Measurements from ENCODE around the gene CYB561.

The CYB561 gene

DNA sequence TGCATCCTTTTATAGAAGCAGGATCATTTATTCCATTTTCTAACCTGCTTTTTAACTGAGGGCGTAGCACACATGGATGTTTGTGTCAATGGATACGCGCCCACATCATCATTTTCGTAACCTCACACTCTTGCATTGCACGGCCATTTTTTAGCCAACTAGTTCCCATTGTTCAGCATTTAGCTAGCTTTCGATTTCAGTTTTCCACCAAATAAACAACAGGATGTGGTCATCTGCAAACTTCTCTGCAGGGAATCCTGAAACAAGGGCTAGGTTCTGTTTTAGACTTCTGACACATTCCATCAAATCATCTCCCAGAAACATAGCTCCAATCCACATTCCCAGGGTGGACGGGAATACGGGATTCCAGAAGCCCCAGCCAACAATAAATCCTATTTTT lies 6.4 kb downstream of the CYB561 start:
- Histone ChIP-seq H2BK120ac (ENCODE audit: low read depth, low read length) (no peak overlapping the region), H3K27ac (ENCODE audit: low read length, poor library complexity, severe bottlenecking) (peak overlapping the region; percentile 22), H3K4ac (ENCODE audit: low read depth in 1 of 2, low read length in 2 of 2) (no peak overlapping the region), H3K4me2 (ENCODE audit: low read length, poor library complexity, severe bottlenecking) (peak overlapping the region; percentile 17), H3K9me3 (ENCODE audit: control insufficient read depth, low read length) (no peaks in the 10 kb centered on the region), H3K23ac (ENCODE audit: low read length in 2 of 2) (no peak overlapping the region), H4K8ac (ENCODE audit: low read length) (no peak overlapping the region), H3K4me3 (ENCODE audit: insufficient read depth in 1 of 2, low read depth in 1 of 2, low read length in 2 of 2) (peak overlapping the region in 1 of 2 experiments; percentile 51), H2AFZ (ENCODE audit: low read depth, low read length) (no peak overlapping the region), H2BK5ac (ENCODE audit: low read depth, low read length, poor library complexity, severe bottlenecking) (no peak overlapping the region), H3K79me1 (replicated peaks; ENCODE audit: low read length, poor library complexity, severe bottlenecking) (peaks cover 20% of the 10 kb centered on the region), H3K18ac (ENCODE audit: low read depth in 1 of 2, low read length in 2 of 2) (no peak overlapping the region), H3K14ac (ENCODE audit: low read length in 2 of 2) (no peak overlapping the region), H4K91ac (ENCODE audit: low read length) (no peak overlapping the region), H3K36me3 (ENCODE audit: control insufficient read depth in 1 of 2, insufficient read depth in 2 of 2, low read depth in 1 of 2, low read length in 2 of 2) (peaks cover 16 to 22% of the 10 kb centered on the region in 2 experiments), H2AK5ac (ENCODE audit: low read length, severe bottlenecking) (no peak overlapping the region), H2BK12ac (ENCODE audit: low read length in 2 of 2) (no peak overlapping the region), H3K27me3 (ENCODE audit: control insufficient read depth in 1 of 2, insufficient read depth in 1 of 2, low read length in 2 of 2) (no peaks in the 10 kb centered on the region), H2BK15ac (ENCODE audit: low read depth, poor library complexity, severe bottlenecking) (no peak overlapping the region), H3K4me1 (ENCODE audit: control insufficient read depth, insufficient read depth, low read depth, low read length) (peaks cover 25% of the 10 kb centered on the region), H3K9ac (ENCODE audit: low read length) (peak overlapping the region; percentile 72)
- WGBS = 83% methylated on average over 8 of the region's 8 CpGs
- DNase-seq = peak; percentile 58

DNA sequence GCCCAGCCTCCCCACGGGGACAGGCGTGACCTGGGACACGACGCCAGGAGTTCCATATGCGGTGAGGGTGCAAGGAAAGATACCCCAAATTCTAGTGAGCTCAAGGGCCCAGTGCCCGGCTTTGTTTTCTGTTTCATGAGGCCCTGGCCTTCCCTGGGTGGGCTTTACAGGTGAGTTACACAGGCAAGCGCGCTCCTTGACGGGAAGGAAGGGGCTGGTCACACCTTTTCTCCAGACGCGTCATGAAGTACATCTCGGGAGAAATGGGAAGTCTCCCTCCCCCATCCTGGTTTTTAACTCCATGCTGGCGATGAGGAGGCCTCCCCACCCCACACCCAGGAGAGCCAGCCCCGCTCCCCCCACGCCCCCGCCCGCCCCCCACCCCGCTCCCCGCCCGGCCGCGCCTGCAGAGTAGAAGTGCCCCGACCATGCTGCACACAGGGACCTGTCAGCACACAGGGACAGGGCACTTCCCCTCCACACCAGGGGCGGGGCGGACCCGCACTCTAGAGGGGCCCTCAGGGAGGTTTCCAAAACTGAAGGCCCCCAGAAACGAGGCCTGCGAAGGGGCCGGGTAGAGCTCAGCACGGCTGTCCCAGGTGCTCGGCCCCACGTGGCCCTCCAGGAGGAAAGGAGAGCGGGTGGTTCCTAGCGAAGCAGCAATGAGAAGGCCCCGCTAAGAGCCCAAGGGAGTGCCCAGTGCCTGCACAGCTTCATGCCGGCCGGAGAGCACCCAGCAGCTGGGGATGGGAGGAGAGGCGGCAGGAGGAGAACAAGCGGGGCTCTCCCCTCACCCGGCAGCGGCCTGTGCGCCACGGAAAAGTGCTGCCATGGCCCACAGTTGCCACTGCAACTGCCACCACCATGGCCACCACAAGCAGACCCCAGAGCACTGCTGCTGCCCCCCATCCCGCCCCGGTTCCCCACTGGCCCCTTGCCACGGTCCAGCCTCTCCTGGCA lies 7.7 kb downstream of the CYB561 start:
- Histone ChIP-seq H3K36me3 (ENCODE audit: control insufficient read depth in 1 of 2, insufficient read depth in 2 of 2, low read depth in 1 of 2, low read length in 2 of 2) (peaks cover 17 to 27% of the 10 kb centered on the region in 2 experiments), H2BK15ac (ENCODE audit: low read depth, poor library complexity, severe bottlenecking) (peak overlapping the region; percentile 86), H3K9ac (ENCODE audit: low read length) (peak overlapping the region; percentile 43), H4K91ac (ENCODE audit: low read length) (no peak overlapping the region), H3K4ac (ENCODE audit: low read depth in 1 of 2, low read length in 2 of 2) (no peak overlapping the region), H2AFZ (ENCODE audit: low read depth, low read length) (no peak overlapping the region), H3K18ac (ENCODE audit: low read depth in 1 of 2, low read length in 2 of 2) (no peak overlapping the region), H3K4me3 (ENCODE audit: insufficient read depth in 1 of 2, low read depth in 1 of 2, low read length in 2 of 2) (no peak overlapping the region), H3K4me2 (ENCODE audit: low read length, poor library complexity, severe bottlenecking) (no peak overlapping the region), H3K9me3 (ENCODE audit: control insufficient read depth, low read length) (no peaks in the 10 kb centered on the region), H3K14ac (ENCODE audit: low read length in 2 of 2) (no peak overlapping the region), H3K23ac (ENCODE audit: low read length in 2 of 2) (no peak overlapping the region), H3K4me1 (ENCODE audit: control insufficient read depth, insufficient read depth, low read depth, low read length) (peaks cover 36% of the 10 kb centered on the region), H3K27me3 (ENCODE audit: control insufficient read depth in 1 of 2, insufficient read depth in 1 of 2, low read length in 2 of 2) (no peaks in the 10 kb centered on the region), H4K8ac (ENCODE audit: low read length) (no peak overlapping the region), H2BK120ac (ENCODE audit: low read depth, low read length) (no peak overlapping the region), H3K79me1 (replicated peaks; ENCODE audit: low read length, poor library complexity, severe bottlenecking) (peaks cover 20% of the 10 kb centered on the region), H2BK12ac (ENCODE audit: low read length in 2 of 2) (no peak overlapping the region), H2BK5ac (ENCODE audit: low read depth, low read length, poor library complexity, severe bottlenecking) (no peak overlapping the region), H2AK5ac (ENCODE audit: low read length, severe bottlenecking) (peak overlapping the region; percentile 17), H3K27ac (ENCODE audit: low read length, poor library complexity, severe bottlenecking) (no peak overlapping the region)
- no peak for DNase-seq
- WGBS = 85% methylated on average over 34 of the region's 46 CpGs

DNA sequence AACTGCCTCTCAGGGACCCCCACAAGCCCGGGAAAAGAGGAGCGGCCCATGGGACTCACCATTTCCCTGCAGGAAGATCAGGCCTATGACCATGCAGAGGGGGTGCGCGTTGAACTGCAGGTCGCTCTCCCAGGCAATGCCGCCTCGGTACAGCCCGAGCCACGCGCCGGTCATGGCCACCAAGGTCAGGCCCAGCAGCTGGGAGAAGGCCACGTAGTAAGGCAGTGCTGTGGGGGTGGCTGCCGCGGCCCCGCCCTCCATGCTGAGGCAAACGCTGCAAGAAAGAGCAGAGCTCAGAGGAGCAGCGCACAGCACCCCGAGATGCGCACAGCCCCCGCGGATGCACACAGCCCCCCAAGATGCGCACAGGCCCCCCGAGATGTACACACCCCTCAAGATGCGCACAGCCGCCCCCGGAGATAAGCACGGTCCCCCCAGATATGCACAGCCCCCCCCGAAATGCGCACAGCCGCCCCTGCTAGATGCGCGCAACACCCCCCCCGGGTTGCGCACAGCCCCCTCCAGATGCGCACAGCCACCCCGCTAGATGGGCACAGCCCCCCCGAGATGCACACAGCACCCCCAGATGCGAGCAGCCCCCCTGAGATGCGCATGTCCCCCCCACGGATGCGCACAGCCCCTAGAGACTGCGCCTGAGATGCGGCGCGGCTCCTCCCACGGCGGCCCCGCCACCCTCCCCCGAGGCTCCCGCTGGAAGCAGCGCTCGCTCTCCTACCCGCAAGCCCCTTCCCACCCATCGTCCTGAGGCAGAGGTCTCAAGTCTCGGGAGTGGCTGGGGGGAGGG lies 8.6 kb downstream of the CYB561 start:
- H2BK120ac ChIP-seq (ENCODE audit: low read depth, low read length) = no peak overlapping the region
- no peak overlapping the region for H2AK5ac ChIP-seq (ENCODE audit: low read length, severe bottlenecking)
- WGBS = 92% methylated on average over 50 of the region's 55 CpGs
- no peak overlapping the region for H2BK5ac ChIP-seq (ENCODE audit: low read depth, low read length, poor library complexity, severe bottlenecking)
- H3K27ac ChIP-seq (ENCODE audit: low read length, poor library complexity, severe bottlenecking) = no peak overlapping the region
- no peaks in the 10 kb centered on the region for H3K9me3 ChIP-seq (ENCODE audit: control insufficient read depth, low read length)
- H4K8ac ChIP-seq (ENCODE audit: low read length) = no peak overlapping the region
- H2BK15ac ChIP-seq (ENCODE audit: low read depth, poor library complexity, severe bottlenecking) = no peak overlapping the region
- no peaks in the 10 kb centered on the region for H3K27me3 ChIP-seq (ENCODE audit: control insufficient read depth in 1 of 2, insufficient read depth in 1 of 2, low read length in 2 of 2)
- H3K23ac ChIP-seq (ENCODE audit: low read length in 2 of 2) = no peak overlapping the region
- peaks cover 39% of the 10 kb centered on the region for H3K4me1 ChIP-seq (ENCODE audit: control insufficient read depth, insufficient read depth, low read depth, low read length)
- H3K18ac ChIP-seq (ENCODE audit: low read depth in 1 of 2, low read length in 2 of 2) = no peak overlapping the region
- no peak overlapping the region for H3K4me2 ChIP-seq (ENCODE audit: low read length, poor library complexity, severe bottlenecking)
- peaks cover 20% of the 10 kb centered on the region for H3K79me1 ChIP-seq (replicated peaks; ENCODE audit: low read length, poor library complexity, severe bottlenecking)
- H3K9ac ChIP-seq (ENCODE audit: low read length) = peak overlapping the region; percentile 85
- H3K4me3 ChIP-seq (ENCODE audit: insufficient read depth in 1 of 2, low read depth in 1 of 2, low read length in 2 of 2) = peak overlapping the region in 1 of 2 experiments; percentile 70
- H2BK12ac ChIP-seq (ENCODE audit: low read length in 2 of 2) = no peak overlapping the region
- H2AFZ ChIP-seq (ENCODE audit: low read depth, low read length) = no peak overlapping the region
- no peak for DNase-seq
- H3K14ac ChIP-seq (ENCODE audit: low read length in 2 of 2) = no peak overlapping the region
- H3K36me3 ChIP-seq (ENCODE audit: control insufficient read depth in 1 of 2, insufficient read depth in 2 of 2, low read depth in 1 of 2, low read length in 2 of 2) = peaks cover 17 to 27% of the 10 kb centered on the region in 2 experiments
- H3K4ac ChIP-seq (ENCODE audit: low read depth in 1 of 2, low read length in 2 of 2) = no peak overlapping the region
- no peak overlapping the region for H4K91ac ChIP-seq (ENCODE audit: low read length)
